G401.6 (cell line): ENCODE measurements around the gene NBPF9.
"Not testable (repeated sequence)": the region's sequence is repeated elsewhere in the genome, so short reads cannot be mapped to it uniquely, and the experiment has no call there.

Source experiments
- FAIRE-seq: peaks from 2 replicates; lab custom pipeline; 2012; peaks lifted over from hg19 to GRCh38; lab: Jason Lieb, UNC

Gene NBPF9

GRCh38 chr1:149103109-149104081 lies at the start of gene NBPF9:
Gene NBPF9, minus strand, starts transcription at chr1:149103551. Its CDS starts 21,412 bp downstream, at chr1:149082139.
- FAIRE-seq, result peak; percentile 79

- FAIRE-seq, result not testable (repeated sequence)
Measured at GRCh38 chr1:149149909-149150308, 46.6 kb upstream of the NBPF9 start.

DNA sequence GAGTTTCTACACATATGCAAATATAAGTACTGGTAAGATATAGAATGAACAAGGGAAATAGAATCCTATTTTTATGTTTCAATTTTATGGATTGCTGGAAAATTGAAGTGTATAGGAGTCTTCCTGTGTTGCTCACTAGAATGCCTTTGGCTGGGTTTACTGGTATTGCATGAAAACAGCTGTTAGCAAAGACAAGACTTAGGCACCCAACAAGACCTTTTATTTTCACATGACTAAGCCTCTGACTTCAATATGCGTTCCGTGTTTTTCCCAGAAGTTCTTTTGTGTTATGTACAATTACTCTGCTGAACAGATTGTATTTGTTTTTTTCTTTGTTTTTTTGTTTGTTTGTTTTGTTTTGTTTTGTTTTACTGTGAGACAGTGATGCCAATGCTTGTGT lies 34.2 kb upstream of the NBPF9 start:
- not testable (repeated sequence) for FAIRE-seq

GRCh38 chr1:149130938-149131337 lies 27.6 kb upstream of the NBPF9 start:
- not testable (repeated sequence) for FAIRE-seq

- FAIRE-seq, result not testable (repeated sequence)
Measured at GRCh38 chr1:149129245-149129644, 25.9 kb upstream of the NBPF9 start.

- not testable (repeated sequence) for FAIRE-seq
Measured at GRCh38 chr1:149126555-149127145, 23.3 kb upstream of the NBPF9 start.

GRCh38 chr1:149123948-149124926 lies 20.9 kb upstream of the NBPF9 start:
- FAIRE-seq, result not testable (repeated sequence)

GRCh38 chr1:149112828-149113227 lies 9.5 kb upstream of the NBPF9 start:
- not testable (repeated sequence) for FAIRE-seq

- FAIRE-seq, result not testable (repeated sequence)
Measured at GRCh38 chr1:149110343-149110742, 7.0 kb upstream of the NBPF9 start.

DNA sequence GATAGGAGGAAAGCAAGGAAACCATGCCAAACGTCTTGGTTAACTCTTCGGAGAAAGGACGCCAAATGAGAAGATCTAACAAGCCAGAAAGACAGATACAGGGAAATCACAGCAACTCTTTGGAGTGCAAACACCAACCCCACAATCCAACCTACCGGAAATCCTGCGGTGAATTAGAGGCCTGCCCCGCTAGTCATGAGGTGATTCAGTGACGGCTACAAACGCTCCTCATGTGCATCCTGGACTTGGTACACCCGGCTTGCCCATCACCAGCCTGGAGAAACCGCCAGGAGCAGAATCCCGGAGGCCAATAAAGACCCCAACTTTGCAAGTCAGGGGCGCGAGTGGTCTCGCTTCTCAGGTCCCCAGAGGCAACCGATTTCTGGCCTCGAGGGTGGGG lies 777 bp downstream of the NBPF9 start:
- FAIRE-seq, result not testable (repeated sequence)

- FAIRE-seq, result not testable (repeated sequence)
Measured at GRCh38 chr1:149098276-149098675, 5.1 kb downstream of the NBPF9 start.

GRCh38 chr1:149093155-149093554 lies 10.2 kb downstream of the NBPF9 start:
- not testable (repeated sequence) for FAIRE-seq

- not testable (repeated sequence) for FAIRE-seq
Measured at GRCh38 chr1:149075505-149076127, 27.7 kb downstream of the NBPF9 start.

- FAIRE-seq, result not testable (repeated sequence)
Measured at GRCh38 chr1:149064611-149065010, 38.7 kb downstream of the NBPF9 start.

DNA sequence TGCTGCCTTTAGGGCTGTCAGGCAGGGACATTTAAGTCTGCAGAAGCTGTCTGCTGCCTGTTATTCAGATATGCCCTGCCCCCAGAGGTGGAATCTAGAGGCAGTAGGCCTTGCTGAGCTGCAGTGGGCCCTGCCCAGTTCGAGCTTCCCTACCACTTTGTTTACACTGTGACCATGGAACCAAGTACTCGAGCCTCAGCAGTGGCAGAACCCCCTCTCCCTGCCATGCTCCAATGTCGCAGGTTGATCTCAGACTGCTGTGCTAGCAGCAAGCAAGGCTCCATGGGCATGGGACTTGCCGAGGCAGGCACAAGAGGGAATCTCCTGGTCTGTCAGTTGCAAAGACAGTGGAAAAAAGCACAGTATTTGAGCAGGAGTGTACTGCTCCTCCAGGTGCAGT lies 60.3 kb downstream of the NBPF9 start:
- FAIRE-seq, result not testable (repeated sequence)

DNA sequence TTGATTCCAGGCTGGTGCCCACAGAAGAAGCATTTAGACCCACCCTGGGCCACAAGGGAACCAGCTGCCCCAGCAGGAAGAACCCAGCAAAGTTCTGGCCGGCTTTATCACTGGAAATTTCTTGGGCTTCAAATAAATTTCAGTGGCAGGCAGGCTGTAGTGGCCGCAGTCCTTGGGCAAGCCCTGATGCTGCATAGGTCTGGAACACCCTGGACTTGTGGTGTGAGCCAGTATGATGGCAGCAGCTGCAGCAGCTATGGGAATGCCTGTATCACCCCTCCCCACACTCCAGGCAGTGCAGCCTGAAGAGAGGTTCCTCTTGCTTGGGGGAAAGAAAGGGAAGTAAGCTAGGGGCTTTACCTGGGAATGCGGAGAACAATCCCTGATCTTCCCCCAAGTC lies 69.4 kb downstream of the NBPF9 start:
- not testable (repeated sequence) for FAIRE-seq

- FAIRE-seq, result not testable (repeated sequence)
Measured at GRCh38 chr1:149024327-149024726, 79.0 kb downstream of the NBPF9 start.

- FAIRE-seq, result not testable (repeated sequence)
Measured at GRCh38 chr1:149018577-149018976, 84.8 kb downstream of the NBPF9 start.

DNA sequence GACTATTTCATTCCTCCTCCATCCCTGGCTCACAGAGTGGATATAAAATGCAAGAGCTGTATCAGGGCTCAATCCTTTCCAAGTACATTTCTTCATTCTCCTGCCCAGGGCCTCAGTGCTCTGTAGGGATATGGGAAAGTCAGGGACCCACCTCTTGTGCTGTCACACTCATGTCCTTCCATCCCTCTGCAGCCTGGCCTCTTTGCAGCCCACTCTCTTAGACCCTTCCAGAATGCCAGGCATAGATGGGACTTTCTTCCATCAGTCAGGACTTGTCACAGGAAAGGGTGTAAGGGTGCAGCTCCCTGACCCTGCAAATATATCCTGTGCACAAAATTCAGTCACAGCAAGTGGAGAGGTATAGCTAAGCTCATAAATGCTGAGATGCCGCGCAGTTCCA lies 86.7 kb downstream of the NBPF9 start:
- not testable (repeated sequence) for FAIRE-seq

GRCh38 chr1:149015522-149015921 lies 87.8 kb downstream of the NBPF9 start:
- not testable (repeated sequence) for FAIRE-seq

DNA sequence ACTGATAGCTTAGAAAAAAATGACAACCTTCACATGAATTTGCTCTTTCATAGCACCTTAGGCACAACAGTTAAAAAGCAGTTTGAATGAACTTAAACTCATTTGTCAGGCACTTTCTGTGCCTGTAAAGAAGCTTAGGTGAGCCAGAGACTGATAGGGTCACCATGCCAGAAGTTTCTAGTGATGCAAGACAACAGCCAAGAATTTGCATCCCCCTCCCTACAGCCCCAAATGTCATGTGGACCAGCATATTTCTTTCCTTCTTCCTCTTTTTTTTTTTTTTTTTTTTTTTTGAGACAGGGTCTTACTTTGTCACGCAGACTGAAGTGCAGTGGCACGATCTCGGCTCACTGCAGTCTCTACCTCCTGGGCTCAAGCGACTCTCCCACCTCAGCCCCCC lies 89.8 kb downstream of the NBPF9 start:
- FAIRE-seq, result not testable (repeated sequence)
